Liver (tissue), 9 donors: ENCODE measurements around the gene DNAJA2. TPM values are rescaled to one million over a fixed set of nuclear protein-coding genes. Genes with fewer than 3 reads are reported as not detected.

Source experiments
- DNase-seq: peaks from one replicate; pipeline ENCODE4 v3.0.0-alpha.2; 2017; ENCODE audit warnings: low spot score
- H3K27ac ChIP-seq, 2 donors: one replicate each; pipeline ENCODE4 v1.7.0; 2013; ENCODE audit warnings: inconsistent platforms in 2 of 2, low read length in 2 of 2, control low read depth in 1 of 2, low read depth in 1 of 2, mild to moderate bottlenecking in 1 of 2
- H3K27me3 ChIP-seq, 4 donors: one replicate each; pipeline versions ENCODE4 v1.6.1 to v1.7.0; 2013; ENCODE audit warnings: low read length in 3 of 4, inconsistent platforms in 1 of 4, mild to moderate bottlenecking in 1 of 4, moderate library complexity in 1 of 4; ENCODE audit not compliant: control insufficient read depth in 4 of 4, insufficient read depth in 4 of 4
- H3K36me3 ChIP-seq, 4 donors: one replicate each; pipeline versions ENCODE4 v1.6.1 to v1.7.0; 2013; ENCODE audit warnings: low read length in 3 of 4, mild to moderate bottlenecking in 3 of 4, low read depth in 1 of 4, moderate library complexity in 1 of 4; ENCODE audit not compliant: control insufficient read depth in 4 of 4, insufficient read depth in 3 of 4
- H3K4me1 ChIP-seq, 4 donors: one replicate each; pipeline versions ENCODE4 v1.6.1 to v1.7.0; 2013; ENCODE audit warnings: low read length in 3 of 4, mild to moderate bottlenecking in 3 of 4, moderate library complexity in 1 of 4; ENCODE audit not compliant: control insufficient read depth in 4 of 4, insufficient read depth in 4 of 4
- H3K4me3 ChIP-seq, 3 donors: one replicate each; pipeline versions ENCODE4 v1.6.1 to v1.7.0; 2013; ENCODE audit warnings: low read length in 3 of 3, control low read depth in 1 of 3, low read depth in 1 of 3, mild to moderate bottlenecking in 1 of 3
- H3K9ac ChIP-seq, 2 donors: one replicate each; pipeline ENCODE4 v1.7.0; 2013; ENCODE audit warnings: low read length in 2 of 2, mild to moderate bottlenecking in 2 of 2, moderate library complexity in 2 of 2, control low read depth in 1 of 2, low read depth in 1 of 2
- H3K9me3 ChIP-seq, 4 donors: one replicate each; pipeline versions ENCODE4 v1.6.1 to v1.7.0; 2013; ENCODE audit warnings: low read length in 3 of 4; ENCODE audit not compliant: control insufficient read depth in 4 of 4
- FOXA1 ChIP-seq: IDR thresholded peaks from 2 replicates; pipeline ENCODE4 v1.6.1; 2016; ENCODE audit warnings: antibody characterized with exemption
- FOXA2 ChIP-seq: IDR thresholded peaks from 2 replicates; pipeline ENCODE4 v1.6.1; 2016; ENCODE audit warnings: antibody characterized with exemption
- GABPA ChIP-seq, 2 donors: IDR thresholded peaks in 1 of 2; conservative IDR thresholded peaks in 1 of 2; 2 replicates each; pipeline ENCODE4 v1.6.1; 2016; ENCODE audit warnings: antibody characterized with exemption in 2 of 2, mild to moderate bottlenecking in 1 of 2, moderate library complexity in 1 of 2
- HNF4A ChIP-seq, 2 donors: conservative IDR thresholded peaks; 2 replicates each; pipeline ENCODE4 v1.6.1; 2016; ENCODE audit warnings: antibody characterized with exemption in 2 of 2, mild to moderate bottlenecking in 2 of 2
- HNF4G ChIP-seq: IDR thresholded peaks from 2 replicates; pipeline ENCODE4 v1.6.1; 2016; ENCODE audit warnings: antibody characterized with exemption
- JUND ChIP-seq, 2 donors: IDR thresholded peaks; 2 replicates each; pipeline ENCODE4 v1.6.1; 2016; ENCODE audit warnings: antibody characterized with exemption in 2 of 2
- MAX ChIP-seq: IDR thresholded peaks from 2 replicates; pipeline ENCODE4 v1.6.1; 2016; ENCODE audit warnings: antibody characterized with exemption
- NR2F2 ChIP-seq: IDR thresholded peaks from 2 replicates; pipeline ENCODE4 v1.6.1; 2016; ENCODE audit warnings: antibody characterized with exemption
- RAD21 ChIP-seq, 2 donors: IDR thresholded peaks; 2 replicates each; pipeline ENCODE4 v1.6.1; 2016; ENCODE audit warnings: antibody characterized with exemption in 2 of 2, mild to moderate bottlenecking in 2 of 2
- REST ChIP-seq: IDR thresholded peaks from 2 replicates; pipeline ENCODE4 v1.6.1; 2016; ENCODE audit warnings: antibody characterized with exemption, mild to moderate bottlenecking
- RXRA ChIP-seq, 2 donors: IDR thresholded peaks; 2 replicates each; pipeline ENCODE4 v1.6.1; 2017 to 2018; ENCODE audit warnings: antibody characterized with exemption in 2 of 2, mild to moderate bottlenecking in 1 of 2
- TAF1 ChIP-seq: conservative IDR thresholded peaks from 2 replicates; pipeline ENCODE4 v1.6.1; 2016; ENCODE audit warnings: antibody characterized with exemption, mild to moderate bottlenecking
- YY1 ChIP-seq: IDR thresholded peaks from 2 replicates; pipeline ENCODE4 v1.6.1; 2016; ENCODE audit warnings: antibody characterized with exemption, mild to moderate bottlenecking
- ZBTB33 ChIP-seq: IDR thresholded peaks from 2 replicates; pipeline ENCODE4 v1.6.1; 2016; ENCODE audit warnings: antibody characterized with exemption
- WGBS: extraction: QIAGEN DNeasy Blood & Tissue Kit; methylation state at CpG from one replicate; pipeline ENCODE4 v1.1.7; 2013; 5-methylcytosine and 5-hydroxymethylcytosine counted together
- polyA plus RNA-seq, 2 donors: library from polyadenylated mRNA; stranded (reverse) in 1 of 2; unstranded in 1 of 2; fragments of 200-250 nt in 1 of 2; fragments of >200 nt in 1 of 2; fragmentation: Nextera tagmentation in 1 of 2; extraction: Ambion mirVana in 1 of 2; gene quantifications; one replicate each; pipeline versions ENCODE4 v1.2.1 to v1.2.3, GENCODE V29; 2013 to 2015
- total RNA-seq, 2 donors: library from RNA; depleted of rRNA; stranded (reverse); fragments of >200 nt; gene quantifications; one replicate each; pipeline ENCODE4 v1.2.3, GENCODE V29; 2014
- TF ChIP-seq, protein P1 (sequence below): fragments of 150-350 bp; IDR thresholded peaks from 2 replicates; pipeline ENCODE4 v1.5.1; 2017; ENCODE audit warnings: improper control_type of control experiment, low read depth, low read length; ENCODE audit not compliant: missing input control
- donor health status: healthy.
- donor health status: healthy.
- donor health status: healthy.
- donor health status: healthy.
- donor health status: healthy.

Gene DNAJA2
- total and polyA plus RNA-seq, 4 donors, result 22.7 to 32.8 (median 25.5) TPM

GRCh38 chr16:46974352-46974751 lies 878 bp upstream of the DNAJA2 start:
- Histone ChIP-seq H3K9ac (peak overlapping the region; percentile 83 to 96), H3K9me3 (no peaks in the 10 kb centered on the region), H3K4me1 (peaks cover 7 to 40% (median 16%) of the 10 kb centered on the region in 4 donors), H3K27me3 (no peaks in the 10 kb centered on the region), H3K27ac (peak overlapping the region; percentile 65 to 99), H3K36me3 (peaks cover 0 to 3% (median under 1%) of the 10 kb centered on the region in 4 donors), H3K4me3 (peak overlapping the region; percentile 86 to 93 (median 92))
- TF ChIP-seq MAX (no peak), NR2F2 (no peak), YY1 (no peak), ZBTB33 (no peak), HNF4G (no peak), JUND (IDR thresholded peaks at IDR 0.05) (no peak), HNF4A (conservative IDR thresholded peaks at IDR 0.05) (no peak), FOXA1 (no peak), FOXA2 (no peak), RAD21 (IDR thresholded peaks at IDR 0.05) (no peak), REST (no peak), GABPA (IDR thresholded peaks at IDR 0.05 in 1 of 2, conservative IDR thresholded peaks at IDR 0.05 in 1 of 2) (no peak)
- TF ChIP-seq, protein P1, sequence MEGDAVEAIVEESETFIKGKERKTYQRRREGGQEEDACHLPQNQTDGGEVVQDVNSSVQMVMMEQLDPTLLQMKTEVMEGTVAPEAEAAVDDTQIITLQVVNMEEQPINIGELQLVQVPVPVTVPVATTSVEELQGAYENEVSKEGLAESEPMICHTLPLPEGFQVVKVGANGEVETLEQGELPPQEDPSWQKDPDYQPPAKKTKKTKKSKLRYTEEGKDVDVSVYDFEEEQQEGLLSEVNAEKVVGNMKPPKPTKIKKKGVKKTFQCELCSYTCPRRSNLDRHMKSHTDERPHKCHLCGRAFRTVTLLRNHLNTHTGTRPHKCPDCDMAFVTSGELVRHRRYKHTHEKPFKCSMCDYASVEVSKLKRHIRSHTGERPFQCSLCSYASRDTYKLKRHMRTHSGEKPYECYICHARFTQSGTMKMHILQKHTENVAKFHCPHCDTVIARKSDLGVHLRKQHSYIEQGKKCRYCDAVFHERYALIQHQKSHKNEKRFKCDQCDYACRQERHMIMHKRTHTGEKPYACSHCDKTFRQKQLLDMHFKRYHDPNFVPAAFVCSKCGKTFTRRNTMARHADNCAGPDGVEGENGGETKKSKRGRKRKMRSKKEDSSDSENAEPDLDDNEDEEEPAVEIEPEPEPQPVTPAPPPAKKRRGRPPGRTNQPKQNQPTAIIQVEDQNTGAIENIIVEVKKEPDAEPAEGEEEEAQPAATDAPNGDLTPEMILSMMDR, result no peak
- WGBS, result 70% methylated on average over 6 of the region's 6 CpGs
- DNase-seq, result no peak

DNA sequence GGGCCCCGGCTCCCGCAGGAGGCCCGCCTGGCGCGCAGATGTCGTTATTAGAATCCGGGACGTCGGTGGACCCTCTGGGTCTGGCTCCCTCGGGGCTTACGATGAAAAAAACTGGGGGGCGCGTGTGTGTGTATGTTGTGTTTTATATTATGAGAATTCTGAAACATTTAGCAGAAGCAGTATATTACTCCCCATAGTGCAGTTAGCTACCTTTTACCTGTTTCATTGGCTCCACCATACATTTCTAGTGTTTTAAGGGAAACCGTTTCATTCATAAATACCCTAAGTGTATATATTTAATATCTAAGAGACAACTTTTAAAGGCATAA lies 486 bp upstream of the DNAJA2 start:
- H3K27ac ChIP-seq, result peak overlapping the region; percentile 65 to 99
- no peak for TF ChIP-seq REST
- no peak for TF ChIP-seq FOXA1
- no peak for TF ChIP-seq GABPA (IDR thresholded peaks at IDR 0.05 in 1 of 2, conservative IDR thresholded peaks at IDR 0.05 in 1 of 2)
- TF ChIP-seq NR2F2, result no peak
- TF ChIP-seq JUND (IDR thresholded peaks at IDR 0.05), result peak in 1 of 2 donors; percentile 15
- peak in 1 of 2 donors; percentile 2 for TF ChIP-seq RXRA (IDR thresholded peaks at IDR 0.05)
- TF ChIP-seq TAF1, result peak; percentile 14
- H3K4me3 ChIP-seq, result peak overlapping the region; percentile 86 to 93 (median 92)
- WGBS, result 2% methylated on average over 14 of the region's 14 CpGs
- DNase-seq, result no peak
- H3K36me3 ChIP-seq, result peaks cover 0 to 4% (median 2%) of the 10 kb centered on the region in 4 donors
- no peaks in the 10 kb centered on the region for H3K9me3 ChIP-seq
- H3K27me3 ChIP-seq, result no peaks in the 10 kb centered on the region
- H3K4me1 ChIP-seq, result peaks cover 7 to 42% (median 16%) of the 10 kb centered on the region in 4 donors
- H3K9ac ChIP-seq, result peak overlapping the region; percentile 83 to 96
